HG02610 (cell line): Measurements from ENCODE around the gene TRMT2B.
A peak's percentile ranks its signal among the peaks of the same experiment; 100 is the strongest.
"Not testable (repeated sequence)": the region's sequence is repeated elsewhere in the genome, so short reads cannot be mapped to it uniquely, and the experiment has no call there.

Experiments used
- ATAC-seq: cut with Tn5 transposase; IDR thresholded peaks from one replicate; pipeline ENCODE4 v1.9.1; 2021; ENCODE audit warnings: mild to moderate bottlenecking, moderate library complexity; ENCODE audit not compliant: unreplicated experiment

Gene TRMT2B, protein sequence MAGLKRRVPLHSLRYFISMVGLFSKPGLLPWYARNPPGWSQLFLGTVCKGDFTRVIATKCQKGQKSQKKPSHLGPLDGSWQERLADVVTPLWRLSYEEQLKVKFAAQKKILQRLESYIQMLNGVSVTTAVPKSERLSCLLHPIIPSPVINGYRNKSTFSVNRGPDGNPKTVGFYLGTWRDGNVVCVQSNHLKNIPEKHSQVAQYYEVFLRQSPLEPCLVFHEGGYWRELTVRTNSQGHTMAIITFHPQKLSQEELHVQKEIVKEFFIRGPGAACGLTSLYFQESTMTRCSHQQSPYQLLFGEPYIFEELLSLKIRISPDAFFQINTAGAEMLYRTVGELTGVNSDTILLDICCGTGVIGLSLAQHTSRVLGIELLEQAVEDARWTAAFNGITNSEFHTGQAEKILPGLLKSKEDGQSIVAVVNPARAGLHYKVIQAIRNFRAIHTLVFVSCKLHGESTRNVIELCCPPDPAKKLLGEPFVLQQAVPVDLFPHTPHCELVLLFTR

DNA sequence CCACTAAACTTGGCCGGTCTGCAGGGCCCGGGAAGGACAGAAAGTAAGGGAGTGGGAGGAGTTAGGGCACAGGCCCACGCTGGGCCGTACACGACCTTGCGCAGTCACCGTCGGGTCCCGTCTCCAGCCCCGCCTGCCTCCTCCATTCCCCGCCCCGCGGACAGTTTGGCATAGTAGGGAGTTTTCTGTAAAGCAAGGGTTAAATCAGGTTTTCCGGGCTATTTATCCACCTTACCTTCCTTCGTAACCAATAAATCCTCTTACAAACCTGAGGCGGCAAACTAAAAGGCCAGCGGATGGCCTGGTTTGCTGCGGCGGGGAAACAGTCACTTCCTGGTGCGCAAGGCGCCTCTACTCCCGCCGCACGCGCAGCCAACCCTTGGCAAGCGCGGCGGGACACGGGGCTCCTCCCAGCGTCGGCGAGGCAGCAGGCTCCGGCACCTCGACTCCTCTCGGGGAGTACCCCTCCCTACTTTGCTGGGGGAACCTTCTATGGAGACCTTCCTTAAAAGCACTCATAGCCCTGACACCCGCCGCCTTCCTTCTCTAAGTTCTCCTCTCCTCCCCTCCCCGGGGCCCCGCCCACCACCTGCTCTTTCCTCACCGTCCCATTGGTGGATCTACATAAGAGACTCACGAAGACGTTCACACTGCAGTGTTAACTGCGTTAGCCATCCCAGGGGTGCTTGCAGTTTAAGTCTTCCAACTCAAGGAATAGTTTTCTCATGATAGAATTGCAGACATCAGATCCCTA is at the start of gene TRMT2B:
Gene TRMT2B, minus strand, starts transcription at position 563 of the 754 bp plus-strand sequence. CDS start 9,822 bp downstream, outside the sequence.
- ATAC-seq, result peak; percentile 95

DNA sequence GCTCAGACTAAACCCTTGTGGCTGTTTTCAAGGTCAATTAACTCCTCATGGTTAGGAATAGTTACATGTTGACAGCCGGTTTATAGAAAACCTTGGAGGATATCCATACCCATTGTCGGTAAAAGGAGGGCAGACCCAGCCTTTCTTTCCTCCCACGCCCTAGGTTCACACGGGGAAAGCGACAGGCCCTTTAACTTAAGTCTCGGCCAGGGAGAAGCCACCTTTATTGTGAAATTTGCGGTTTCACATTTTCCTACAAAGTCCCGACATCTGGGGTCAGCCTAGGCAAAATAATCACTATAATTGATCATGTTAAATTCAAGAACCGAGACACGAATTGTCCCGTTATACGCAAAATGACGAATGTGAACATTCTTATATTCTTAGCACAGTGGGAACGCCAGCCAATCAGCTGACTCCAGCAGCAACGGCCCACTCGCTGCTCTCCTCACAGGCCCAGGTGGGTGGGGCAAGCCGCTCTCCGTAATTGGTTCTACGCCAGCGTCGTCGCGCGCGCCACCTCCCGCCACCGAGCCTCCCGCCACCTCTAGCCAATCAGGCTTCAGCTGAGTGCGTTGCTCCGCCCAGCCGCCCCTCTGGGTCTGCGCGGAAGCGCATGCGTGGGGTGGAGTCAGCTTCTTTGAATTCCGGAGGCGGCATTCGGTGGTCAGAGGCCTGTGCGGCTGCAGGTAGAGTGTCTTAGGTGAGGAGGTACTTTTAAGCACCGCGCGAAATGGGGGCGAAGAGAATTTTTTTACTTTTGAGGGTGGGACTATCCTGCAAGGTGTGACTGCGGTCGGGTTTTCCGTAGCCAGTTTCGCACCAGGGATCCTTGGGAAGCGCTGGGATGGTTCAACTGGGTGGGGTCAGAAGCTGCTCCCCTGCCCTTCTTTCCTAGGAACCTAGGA is 45.9 kb upstream of the TRMT2B start, which contains the start of gene CENPI:
Gene CENPI, plus strand, starts transcription at position 659 of the 908 bp plus-strand sequence. CDS start 2,867 bp downstream, outside the sequence.
- ATAC-seq, result peak; percentile 100

DNA sequence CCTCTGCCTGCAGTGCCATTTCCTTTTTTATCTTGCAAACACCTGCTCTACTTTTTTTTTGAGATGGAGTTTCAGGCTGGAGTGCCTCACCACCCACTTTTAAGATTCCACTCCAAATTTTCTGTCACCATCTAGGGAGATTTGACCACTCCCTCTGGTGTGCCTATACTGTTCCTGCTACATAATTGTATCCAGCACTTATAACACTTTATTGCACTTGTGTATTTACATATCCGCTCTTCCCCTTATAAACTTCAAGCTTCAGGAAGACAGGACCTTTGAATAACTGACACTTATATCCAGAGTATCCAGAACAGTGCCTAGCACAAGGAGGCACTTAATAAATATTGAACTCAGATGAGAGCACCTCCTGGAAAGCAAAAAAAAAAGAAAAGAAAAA is 39.9 kb upstream of the TRMT2B start:
- ATAC-seq, result no peak

DNA sequence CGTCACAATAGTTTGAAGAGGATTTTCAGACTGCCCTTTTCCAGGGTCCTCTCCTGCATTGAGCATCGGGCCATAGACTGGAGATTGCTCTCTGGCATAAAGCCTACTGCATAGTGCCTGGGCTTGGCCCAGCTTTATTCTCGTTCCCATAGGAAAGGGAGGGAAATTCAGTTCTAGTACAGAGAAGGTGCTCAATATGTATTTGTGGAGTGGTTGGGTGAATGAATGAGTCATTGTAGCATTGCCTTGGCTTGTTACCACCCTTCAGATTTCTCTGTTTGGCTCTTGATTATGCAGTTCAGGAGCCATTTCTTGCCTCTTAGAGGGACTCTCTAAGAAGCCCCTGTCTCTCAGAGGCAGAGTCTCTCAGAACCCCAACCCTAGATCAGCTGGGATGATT is 29.3 kb upstream of the TRMT2B start:
- ATAC-seq, result no peak

DNA sequence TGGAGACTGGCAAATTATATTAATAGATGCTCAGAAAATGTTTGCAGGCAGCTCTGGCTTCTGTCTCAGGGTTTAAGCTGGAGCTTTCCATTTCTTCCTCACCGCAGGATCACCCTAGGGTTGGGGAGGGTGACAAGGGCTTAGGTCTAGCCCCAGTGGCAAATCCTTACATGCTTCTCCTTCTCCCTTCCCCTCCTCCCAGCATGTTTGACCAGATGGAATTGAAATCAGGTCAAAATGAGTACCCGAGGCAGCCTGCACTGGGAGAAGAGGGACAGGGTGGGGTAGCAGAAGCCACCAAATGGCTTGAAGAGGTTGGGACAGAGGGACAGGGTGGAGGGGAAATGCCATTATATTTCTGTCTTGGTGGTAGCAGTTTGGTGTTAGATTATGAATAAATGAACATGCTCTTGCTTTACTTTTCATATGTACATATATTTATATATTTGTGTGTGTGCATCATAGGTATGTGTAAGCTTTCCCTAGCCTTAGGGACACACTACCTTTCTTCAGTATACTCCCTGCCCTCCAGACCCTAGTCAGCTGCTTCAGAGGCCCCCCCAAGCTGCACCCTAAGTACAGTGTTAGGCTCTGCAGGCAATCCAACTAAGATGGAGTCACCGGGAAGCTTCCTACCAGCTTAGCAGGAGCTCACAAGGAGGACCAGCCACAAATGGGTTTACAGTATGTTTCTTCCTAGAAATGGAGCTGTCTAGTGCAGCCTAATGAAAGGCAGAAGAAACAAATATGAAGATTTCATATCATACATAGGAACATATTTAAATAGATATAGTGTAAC is 28.6 kb upstream of the TRMT2B start:
- ATAC-seq, result no peak

DNA sequence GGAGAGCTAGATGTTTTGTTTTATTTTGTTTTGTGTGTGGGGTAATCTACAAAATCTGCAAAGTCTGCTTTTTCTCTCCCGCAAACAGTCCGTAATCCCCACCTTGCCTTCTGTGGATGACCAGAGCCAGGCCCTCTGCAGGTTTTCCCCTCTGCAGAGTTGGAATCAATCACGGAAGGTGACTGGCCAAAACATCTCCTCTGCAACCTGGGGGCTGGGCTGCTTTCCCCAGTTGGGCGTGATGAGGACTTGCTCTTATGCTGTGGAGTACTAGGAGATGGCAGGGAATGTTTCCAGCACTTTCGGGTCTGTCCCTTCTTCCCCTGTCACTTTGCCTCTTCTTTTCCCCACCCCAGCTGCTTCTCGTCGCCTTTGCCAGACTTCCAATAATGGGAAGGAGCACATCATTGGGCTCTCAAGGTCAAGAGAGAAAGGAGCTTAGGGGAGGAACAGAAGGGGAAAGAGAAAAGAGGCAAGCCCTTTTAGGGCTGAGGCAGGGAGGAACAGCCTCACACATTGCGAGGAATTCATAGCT is 27.9 kb upstream of the TRMT2B start:
- ATAC-seq, result no peak

DNA sequence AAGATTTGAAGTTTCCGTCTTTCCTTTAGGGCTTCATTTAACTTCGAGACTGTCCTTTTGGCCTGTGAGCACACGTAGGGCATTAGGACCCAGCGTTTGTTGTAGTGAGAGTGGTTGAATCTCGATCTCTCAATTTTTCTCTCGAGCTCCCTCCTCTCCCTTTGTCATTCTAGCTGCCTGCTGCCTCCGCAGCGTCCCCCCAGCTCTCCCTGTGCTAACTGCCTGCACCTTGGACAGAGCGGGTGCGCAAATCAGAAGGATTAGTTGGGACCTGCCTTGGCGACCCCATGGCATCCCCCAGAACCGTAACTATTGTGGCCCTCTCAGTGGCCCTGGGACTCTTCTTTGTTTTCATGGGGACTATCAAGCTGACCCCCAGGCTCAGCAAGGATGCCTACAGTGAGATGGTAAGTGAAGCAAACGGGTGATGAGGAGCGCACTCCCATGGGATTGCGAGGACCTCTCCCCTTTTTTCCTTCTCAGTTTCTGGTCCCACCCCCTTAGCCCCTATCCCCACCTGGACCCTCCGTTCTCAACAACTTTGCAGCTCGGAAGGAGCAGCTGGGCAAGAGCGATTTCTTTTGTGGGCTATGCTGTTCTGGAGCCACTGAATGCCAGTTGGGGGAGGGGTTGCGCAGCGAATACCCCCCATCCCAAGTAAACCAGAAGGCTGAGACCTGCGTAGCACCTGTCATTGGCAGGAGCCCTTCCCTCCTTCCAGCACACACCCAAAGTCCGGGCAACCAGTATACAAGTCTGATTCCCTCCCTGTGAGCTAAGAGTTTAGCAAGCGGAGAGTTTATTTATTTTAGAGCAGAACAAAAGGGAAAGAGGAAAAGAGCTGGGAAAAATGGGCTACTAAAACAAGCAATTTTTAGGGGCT is 27.0 kb upstream of the TRMT2B start, which contains the start of gene TMEM35A:
Gene TMEM35A, plus strand, starts transcription at position 164 of the 883 bp plus-strand sequence. Its CDS starts 124 bp downstream, at position 288.
- no peak for ATAC-seq

DNA sequence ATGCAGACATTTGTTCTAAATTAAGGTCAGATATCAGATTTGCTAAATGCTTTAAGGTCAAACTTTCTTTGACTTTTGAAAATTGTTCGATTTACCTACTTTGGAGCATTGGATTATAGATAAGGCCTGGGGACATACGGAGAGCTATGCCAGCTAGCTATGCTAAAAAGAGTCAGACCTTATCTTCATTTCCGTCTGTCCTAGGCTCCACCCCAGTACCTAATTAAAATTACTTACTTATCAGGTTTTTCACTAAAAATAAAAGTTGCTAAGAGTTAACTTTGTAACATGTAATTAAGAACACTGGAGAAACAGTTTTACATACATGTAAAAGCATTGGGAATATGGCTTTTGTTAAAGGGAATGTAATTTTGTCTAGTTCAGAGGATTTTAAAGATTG is 19.7 kb upstream of the TRMT2B start:
- no peak for ATAC-seq

DNA sequence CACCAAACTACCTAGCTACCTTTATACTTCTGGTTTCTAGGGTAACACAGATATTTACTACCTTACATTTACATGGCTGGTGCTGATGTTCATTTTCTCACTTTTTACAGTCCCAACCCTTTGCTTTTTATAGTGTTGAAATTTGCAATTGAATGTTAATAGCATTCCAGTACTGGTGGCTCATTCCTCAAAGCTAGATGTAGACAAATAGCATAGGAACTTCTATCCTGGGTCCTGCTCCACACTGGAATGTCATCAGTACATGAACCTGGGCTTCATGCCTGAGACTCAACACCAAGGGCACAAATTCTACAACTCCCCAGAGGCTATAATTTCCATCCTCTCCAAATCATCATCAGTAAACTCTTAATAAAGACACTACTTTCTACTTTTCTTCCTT is 10.3 kb upstream of the TRMT2B start:
- ATAC-seq, result no peak

DNA sequence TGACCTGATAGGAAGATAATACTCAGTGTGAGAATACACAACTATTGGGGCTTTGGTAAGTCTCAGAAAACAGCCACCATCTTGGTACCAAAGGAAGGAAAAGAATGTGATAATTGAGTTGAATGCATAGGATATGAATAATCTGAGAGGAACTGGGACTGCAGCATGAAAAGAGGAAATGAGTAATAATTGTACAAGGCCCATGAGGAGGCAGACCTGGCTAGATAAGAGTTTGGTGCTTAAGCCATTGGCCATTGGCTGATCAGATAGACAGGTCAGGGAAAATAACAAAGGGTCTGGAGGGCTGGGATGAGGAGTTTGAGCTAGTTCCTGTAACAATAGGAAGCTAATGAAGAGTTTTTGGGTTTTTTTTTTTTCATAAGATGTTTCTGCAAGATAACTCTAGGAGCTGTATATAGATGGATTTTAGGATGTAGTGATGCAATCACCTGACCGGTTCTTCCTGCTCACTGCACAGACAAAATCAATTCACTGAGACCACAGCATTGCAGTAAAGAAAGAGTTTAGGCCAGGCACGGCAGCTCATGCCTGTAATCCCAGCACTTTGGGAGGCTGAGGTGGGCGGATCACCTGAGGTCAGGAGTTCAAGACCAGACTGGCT is 5.3 kb upstream of the TRMT2B start:
- peak; percentile 92 for ATAC-seq

DNA sequence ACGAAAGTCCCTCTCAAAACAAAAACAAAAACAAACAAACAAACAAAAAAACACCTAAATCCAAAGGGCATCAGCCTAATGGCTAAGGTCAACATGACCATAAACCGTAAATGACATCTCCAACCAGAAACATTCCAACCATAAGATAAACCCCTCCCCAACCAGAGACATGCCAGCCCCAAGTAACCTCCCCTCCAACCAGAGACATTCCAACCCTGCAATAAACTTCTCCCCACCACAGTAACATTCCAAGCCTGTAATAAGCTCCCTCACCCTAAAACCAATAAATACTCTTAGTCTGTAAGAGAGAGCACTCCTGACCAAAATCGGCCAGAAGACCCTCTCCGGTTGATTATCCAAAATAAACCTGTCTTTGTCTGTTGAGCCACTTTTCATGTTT is 4.6 kb upstream of the TRMT2B start:
- ATAC-seq, result not testable (repeated sequence)

DNA sequence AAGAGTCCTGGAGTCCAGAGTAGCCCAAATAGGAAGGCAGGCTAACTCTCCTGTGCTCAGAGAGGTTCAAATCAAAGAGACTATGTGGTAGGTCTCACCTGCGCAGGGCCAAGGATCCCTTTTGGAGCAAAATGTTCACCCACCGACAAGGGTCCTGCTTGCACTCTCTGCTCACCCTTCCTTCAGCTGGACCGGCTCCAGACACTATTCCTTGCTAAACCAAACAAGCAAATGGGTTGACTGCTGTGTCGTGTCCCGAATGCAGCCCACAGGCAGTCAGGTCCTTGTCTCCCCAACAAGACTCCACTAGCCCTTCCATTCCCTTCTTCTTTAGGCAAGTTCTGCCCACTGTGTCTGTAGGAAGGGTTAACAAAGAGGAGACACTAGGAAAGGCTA is 760 bp downstream of the TRMT2B start:
- ATAC-seq, result peak; percentile 8

DNA sequence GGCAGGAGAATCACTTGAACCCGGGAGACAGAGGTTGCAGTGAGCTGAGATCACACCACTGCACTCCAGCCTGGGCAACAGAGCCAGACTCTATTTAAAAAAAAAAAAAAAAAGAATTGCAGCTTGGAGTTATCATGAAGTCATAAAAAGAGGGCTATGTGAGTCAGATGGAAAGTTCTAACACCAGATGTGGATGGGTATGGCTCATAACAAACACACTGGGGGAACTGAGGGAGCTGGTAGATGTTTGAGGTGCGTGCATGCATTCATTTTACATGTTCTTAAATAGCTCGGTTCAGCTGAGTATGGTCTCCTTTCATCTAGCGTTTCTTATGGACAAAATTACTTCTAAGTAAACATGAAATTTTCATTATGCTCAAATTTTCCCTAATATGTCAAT is 11.7 kb downstream of the TRMT2B start:
- ATAC-seq, result peak; percentile 64

DNA sequence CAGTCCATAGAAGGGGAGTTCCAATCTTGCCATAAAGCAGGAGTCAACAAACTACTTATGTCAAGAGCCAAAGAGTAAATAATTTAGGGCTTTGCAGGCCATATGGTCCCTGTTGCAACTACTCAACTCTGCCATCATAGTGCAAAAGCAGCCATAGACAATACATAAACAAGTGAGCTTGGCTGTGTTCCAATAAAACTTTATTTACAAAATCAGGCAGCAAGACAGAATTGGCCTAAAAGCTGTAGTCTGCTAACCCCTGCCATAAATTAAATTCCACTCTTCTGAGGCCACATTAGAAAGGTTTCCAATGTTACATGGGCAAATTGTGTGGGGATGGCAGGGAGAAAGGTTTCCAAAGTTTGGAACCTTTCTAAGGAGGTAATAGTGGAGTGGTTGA is 14.7 kb downstream of the TRMT2B start:
- no peak for ATAC-seq

DNA sequence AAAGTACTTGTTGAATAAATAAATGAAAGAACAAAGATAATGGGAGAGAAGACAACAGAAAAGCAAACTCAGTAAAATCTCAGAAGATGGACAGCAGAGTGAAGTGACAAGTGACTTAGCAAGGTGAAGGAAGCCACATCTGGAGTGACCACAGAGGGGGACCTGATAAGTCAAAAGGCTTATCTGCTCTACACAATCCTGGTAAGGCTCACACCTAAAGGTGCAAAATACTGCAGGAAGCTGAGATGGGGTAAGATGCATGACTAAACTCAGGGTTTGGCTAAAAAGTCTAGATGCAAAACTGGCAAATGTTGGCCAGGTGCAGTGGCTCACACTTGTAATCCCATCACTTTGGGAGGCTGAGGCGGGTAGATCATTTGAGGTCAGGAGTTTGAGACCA is 22.2 kb downstream of the TRMT2B start:
- ATAC-seq, result no peak

DNA sequence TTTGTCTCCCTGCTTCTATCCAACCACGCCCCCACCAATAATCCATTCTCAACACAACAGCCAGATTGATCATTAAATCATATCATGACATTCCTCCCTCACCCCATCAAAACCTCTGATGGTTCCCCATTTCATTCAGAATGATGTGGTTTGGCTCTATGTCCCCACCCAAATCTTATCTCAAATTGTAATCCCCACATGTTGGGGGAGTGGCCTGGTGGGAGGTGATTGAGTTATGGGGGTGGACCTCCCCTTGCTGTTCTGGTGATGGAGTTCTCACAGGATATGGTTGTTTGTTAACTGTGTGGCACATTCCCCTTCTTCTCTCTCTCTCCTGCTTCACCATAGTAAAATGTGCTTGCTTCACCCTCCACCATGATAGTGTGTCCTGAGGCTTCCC is 23.3 kb downstream of the TRMT2B start:
- ATAC-seq, result no peak

DNA sequence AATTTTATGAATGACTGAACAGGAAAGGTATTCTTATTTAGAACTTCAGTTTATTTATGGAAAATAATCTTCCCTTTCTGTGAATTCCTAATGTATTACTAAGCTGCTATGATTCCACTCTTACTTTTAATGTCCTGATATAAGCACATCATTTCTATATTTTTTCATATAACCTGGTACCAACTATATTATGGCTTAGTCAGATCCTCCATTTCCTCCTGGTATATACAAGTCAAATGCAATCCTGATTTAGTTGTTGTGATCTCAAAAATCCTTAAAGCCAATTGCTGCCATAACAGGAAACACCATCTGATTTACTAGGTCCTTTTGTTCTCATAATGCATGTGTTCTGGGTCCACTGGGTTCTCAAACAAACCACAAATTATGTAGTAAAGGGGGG is 26.8 kb downstream of the TRMT2B start:
- no peak for ATAC-seq

DNA sequence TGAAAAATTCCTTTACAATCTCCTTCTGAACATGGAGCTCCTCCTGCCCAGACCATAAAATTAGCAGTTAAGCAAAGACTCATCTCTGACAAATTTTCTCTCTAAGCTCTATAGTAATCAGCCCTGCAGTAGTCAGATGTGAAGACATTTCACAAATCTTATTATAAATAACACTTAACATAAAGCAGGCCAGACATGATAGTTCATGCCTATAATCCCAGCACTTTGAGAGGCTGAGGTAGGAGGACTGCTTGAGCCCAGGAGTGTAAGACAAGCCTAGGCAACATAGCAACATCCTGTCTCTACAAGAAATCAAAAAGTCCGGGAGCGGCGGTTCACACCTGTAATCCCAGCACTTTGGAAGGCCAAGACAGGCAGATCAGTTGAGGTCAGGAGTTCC is 29.9 kb downstream of the TRMT2B start:
- no peak for ATAC-seq
